22Rv1 (cell line): ENCODE measurements around the gene VAMP7.

Experiments used
- ZFX ChIP-seq: fragments of 450-650 bp; IDR thresholded peaks from 2 replicates; pipeline ENCODE4 v1.6.1; 2017; ENCODE audit warnings: antibody characterized with exemption, borderline replicate concordance
- TF ChIP-seq, protein P1 (sequence below): fragments of 450-650 bp; IDR thresholded peaks from 2 replicates; pipeline ENCODE4 v1.5.1; 2017; ENCODE audit warnings: mild to moderate bottlenecking

- TF ChIP-seq, protein P1, sequence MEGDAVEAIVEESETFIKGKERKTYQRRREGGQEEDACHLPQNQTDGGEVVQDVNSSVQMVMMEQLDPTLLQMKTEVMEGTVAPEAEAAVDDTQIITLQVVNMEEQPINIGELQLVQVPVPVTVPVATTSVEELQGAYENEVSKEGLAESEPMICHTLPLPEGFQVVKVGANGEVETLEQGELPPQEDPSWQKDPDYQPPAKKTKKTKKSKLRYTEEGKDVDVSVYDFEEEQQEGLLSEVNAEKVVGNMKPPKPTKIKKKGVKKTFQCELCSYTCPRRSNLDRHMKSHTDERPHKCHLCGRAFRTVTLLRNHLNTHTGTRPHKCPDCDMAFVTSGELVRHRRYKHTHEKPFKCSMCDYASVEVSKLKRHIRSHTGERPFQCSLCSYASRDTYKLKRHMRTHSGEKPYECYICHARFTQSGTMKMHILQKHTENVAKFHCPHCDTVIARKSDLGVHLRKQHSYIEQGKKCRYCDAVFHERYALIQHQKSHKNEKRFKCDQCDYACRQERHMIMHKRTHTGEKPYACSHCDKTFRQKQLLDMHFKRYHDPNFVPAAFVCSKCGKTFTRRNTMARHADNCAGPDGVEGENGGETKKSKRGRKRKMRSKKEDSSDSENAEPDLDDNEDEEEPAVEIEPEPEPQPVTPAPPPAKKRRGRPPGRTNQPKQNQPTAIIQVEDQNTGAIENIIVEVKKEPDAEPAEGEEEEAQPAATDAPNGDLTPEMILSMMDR = no peak
- no peak for TF ChIP-seq ZFX
These were observed 107.7 kb downstream of the VAMP7 start for GRCh38 chrX:155988859-155989258.
